ENCODE results near the gene ISCU.

The ISCU gene

GRCh38 chr12:108605000-108605689 lies 42.7 kb downstream of the ISCU start:
- intact Hi-C loops (cut with DNase I; ENCODE audit: low total_unique reads), result no loop called here
- H3K27me3 ChIP-seq, result peaks cover 0 to 12% of the 10 kb centered on the region in 2 donors
- peaks cover 0 to 9% (median 7%) of the 10 kb centered on the region in 4 donors for H3K4me1 ChIP-seq
- no peak for DNase-seq
- H3K36me3 ChIP-seq, result no peaks in the 10 kb centered on the region
- no peak for TF ChIP-seq CTCF (IDR thresholded peaks at IDR 0.05)
- no peak overlapping the region for H3K27ac ChIP-seq
- no peak overlapping the region for H3K4me3 ChIP-seq
- no peaks in the 10 kb centered on the region for H3K9me3 ChIP-seq

- intact Hi-C loops (cut with DNase I; ENCODE audit: low total_unique reads), result no loop called here
- Histone ChIP-seq H3K4me1 (peaks cover 0 to 9% (median 7%) of the 10 kb centered on the region in 4 donors), H3K27me3 (peaks cover 0 to 12% of the 10 kb centered on the region in 2 donors), H3K9me3 (no peaks in the 10 kb centered on the region), H3K36me3 (no peaks in the 10 kb centered on the region), H3K27ac (no peak overlapping the region), H3K4me3 (no peak overlapping the region)
- TF ChIP-seq CTCF (IDR thresholded peaks at IDR 0.05), result no peak
- DNase-seq, result no peak
Observed at GRCh38 chr12:108605690-108606406, 43.5 kb downstream of the ISCU start.

GRCh38 chr12:108606492-108606891 lies 44.1 kb downstream of the ISCU start:
- no peak for TF ChIP-seq CTCF (IDR thresholded peaks at IDR 0.05)
- H3K9me3 ChIP-seq, result no peaks in the 10 kb centered on the region
- peaks cover 0 to 12% of the 10 kb centered on the region in 2 donors for H3K27me3 ChIP-seq
- intact Hi-C loops (cut with DNase I; ENCODE audit: low total_unique reads), result no loop called here
- no peaks in the 10 kb centered on the region for H3K36me3 ChIP-seq
- H3K27ac ChIP-seq, result no peak overlapping the region
- peaks cover 0 to 9% (median 7%) of the 10 kb centered on the region in 4 donors for H3K4me1 ChIP-seq
- no peak overlapping the region for H3K4me3 ChIP-seq
- DNase-seq, result no peak

- intact Hi-C loops (cut with DNase I; ENCODE audit: low total_unique reads), result no loop called here
- no peak for DNase-seq
Observed at GRCh38 chr12:108607981-108608600, 45.7 kb downstream of the ISCU start.

GRCh38 chr12:108608616-108609015 lies 46.2 kb downstream of the ISCU start:
- no peak for DNase-seq
- H3K27ac ChIP-seq, result no peak overlapping the region
- TF ChIP-seq CTCF (IDR thresholded peaks at IDR 0.05), result no peak
- H3K4me1 ChIP-seq, result peaks cover 0 to 9% (median 7%) of the 10 kb centered on the region in 4 donors
- H3K36me3 ChIP-seq, result no peaks in the 10 kb centered on the region
- H3K4me3 ChIP-seq, result no peak overlapping the region
- intact Hi-C loops (cut with DNase I; ENCODE audit: low total_unique reads), result no loop called here
- H3K9me3 ChIP-seq, result no peaks in the 10 kb centered on the region
- H3K27me3 ChIP-seq, result peaks cover 0 to 4% of the 10 kb centered on the region in 2 donors

More at GRCh38 chr12:108607981-108608600, 45.7 kb downstream of the ISCU start:
- Histone ChIP-seq H3K27ac (no peak overlapping the region), H3K9me3 (no peaks in the 10 kb centered on the region), H3K36me3 (no peaks in the 10 kb centered on the region), H3K27me3 (peaks cover 0 to 9% of the 10 kb centered on the region in 2 donors), H3K4me3 (no peak overlapping the region), H3K4me1 (peaks cover 0 to 9% (median 7%) of the 10 kb centered on the region in 4 donors)
- no peak for TF ChIP-seq CTCF (IDR thresholded peaks at IDR 0.05)
